ENCODE measurements around the gene TMEM120B. TPM values are rescaled to one million over a fixed set of nuclear protein-coding genes. Genes with fewer than 3 reads are reported as not detected.
"Not testable (repeated sequence)": the region's sequence is repeated elsewhere in the genome, so short reads cannot be mapped to it uniquely, and the experiment has no call there.

TMEM120B gene
- 1 to 10 TPM; 3.7 to 8.6 (median 5.2) TPM for total RNA-seq

DNA sequence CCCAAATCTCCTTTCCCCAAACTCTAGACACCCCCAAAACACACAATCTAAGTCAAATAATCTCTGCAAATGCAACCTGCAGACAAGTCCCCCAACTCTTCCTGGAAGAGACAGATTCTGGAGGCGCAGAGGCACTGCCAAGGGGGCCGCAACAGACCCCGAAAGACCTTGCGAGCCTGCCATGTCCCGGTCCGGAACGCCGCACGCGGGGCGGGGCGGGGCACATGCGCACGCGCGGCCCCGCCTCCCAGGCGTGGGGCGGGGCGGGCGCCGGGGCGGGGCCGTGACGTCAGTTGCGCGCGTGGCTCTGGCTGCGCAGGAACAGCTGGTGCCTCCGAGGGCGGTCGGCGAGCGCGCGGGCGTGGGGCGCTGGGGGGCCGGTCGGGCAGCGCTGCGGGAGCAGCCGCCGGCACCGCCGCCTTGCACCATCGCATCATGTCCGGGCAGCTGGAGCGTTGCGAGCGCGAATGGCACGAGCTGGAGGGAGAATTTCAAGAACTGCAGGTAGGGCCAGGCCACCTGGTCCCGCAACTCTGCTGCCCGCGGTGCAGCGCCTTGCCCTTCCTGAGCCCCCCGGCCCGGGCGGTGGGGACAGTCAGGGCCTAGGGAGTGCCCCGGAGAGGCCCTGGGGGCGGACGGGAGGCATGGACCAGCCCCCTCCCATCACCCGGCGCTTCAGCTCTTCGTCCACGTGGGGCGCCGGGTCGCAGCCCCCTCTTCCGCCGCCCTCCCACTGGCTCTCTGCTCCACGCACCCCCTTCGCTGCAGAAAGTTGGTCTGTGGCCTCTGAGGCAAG lies at the start of gene TMEM120B:
Gene TMEM120B, plus strand, starts transcription at position 292 of the 796 bp plus-strand sequence. Its CDS starts 144 bp downstream, at position 436.
- DNase-seq: peak; percentile 85 to 93 (median 92)
- Histone ChIP-seq H3K4me1 (peaks cover 0 to 12% (median 4%) of the 10 kb centered on the region in 4 donors), H3K27me3 (no peaks in the 10 kb centered on the region), H3K27ac (peak within 1 kb of the TSS; percentile 80 to 95 (median 84)), H3K36me3 (no peaks in the 10 kb centered on the region), H3K4me3 (peak within 1 kb of the TSS; percentile 70 to 96 (median 92)), H3K9me3 (no peaks in the 10 kb centered on the region)
- peak in 1 of 6 experiments; percentile 9 for TF ChIP-seq CTCF (IDR thresholded peaks at IDR 0.05)
- peak; percentile 88 to 89 for TF ChIP-seq POLR2A (IDR thresholded peaks at IDR 0.05)

DNA sequence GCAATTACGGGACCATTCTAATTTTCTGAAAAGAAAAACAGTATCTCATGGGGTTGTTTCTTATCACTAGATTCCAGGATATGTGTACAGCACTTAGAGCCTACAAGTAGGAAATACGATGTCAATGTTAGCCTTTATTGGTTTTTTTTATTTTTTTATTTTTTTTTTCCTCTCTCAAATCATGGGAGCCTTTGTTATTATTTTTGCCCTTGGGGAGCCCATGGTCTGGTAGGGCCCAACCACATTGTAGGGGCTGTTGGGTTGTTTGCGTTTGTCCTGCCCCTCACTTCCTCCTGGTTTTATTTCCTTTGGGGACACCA lies 49.0 kb upstream of the TMEM120B start:
- Histone ChIP-seq H3K27me3 (no peaks in the 10 kb centered on the region), H3K27ac (peak overlapping the region in 2 of 4 donors; percentile 20 to 77), H3K36me3 (no peaks in the 10 kb centered on the region), H3K9me3 (no peaks in the 10 kb centered on the region), H3K4me1 (peaks cover 0 to 1% (median 0%) of the 10 kb centered on the region in 4 donors), H3K4me3 (no peak overlapping the region)
- no peak for TF ChIP-seq POLR2A (IDR thresholded peaks at IDR 0.05)
- no peak for TF ChIP-seq CTCF (IDR thresholded peaks at IDR 0.05)
- no peak for DNase-seq

GRCh38 chr12:121666829-121667228 lies 45.7 kb upstream of the TMEM120B start:
- DNase-seq, H3K36me3 ChIP-seq, H3K4me1 ChIP-seq, H3K27me3 ChIP-seq, H3K9me3 ChIP-seq, H3K27ac ChIP-seq, H3K4me3 ChIP-seq: not testable (repeated sequence)

GRCh38 chr12:121668750-121669520 lies 43.6 kb upstream of the TMEM120B start:
- H3K4me1 ChIP-seq: peaks cover 0 to 13% (median 0%) of the 10 kb centered on the region in 4 donors
- no peak overlapping the region for H3K4me3 ChIP-seq
- no peak overlapping the region for H3K27ac ChIP-seq
- DNase-seq: peak; percentile 52 to 74 (median 64)
- H3K27me3 ChIP-seq: no peaks in the 10 kb centered on the region
- H3K9me3 ChIP-seq: no peaks in the 10 kb centered on the region
- no peaks in the 10 kb centered on the region for H3K36me3 ChIP-seq
- TF ChIP-seq POLR2A (IDR thresholded peaks at IDR 0.05): no peak
- TF ChIP-seq CTCF (IDR thresholded peaks at IDR 0.05): peak; percentile 41 to 61 (median 47)

DNA sequence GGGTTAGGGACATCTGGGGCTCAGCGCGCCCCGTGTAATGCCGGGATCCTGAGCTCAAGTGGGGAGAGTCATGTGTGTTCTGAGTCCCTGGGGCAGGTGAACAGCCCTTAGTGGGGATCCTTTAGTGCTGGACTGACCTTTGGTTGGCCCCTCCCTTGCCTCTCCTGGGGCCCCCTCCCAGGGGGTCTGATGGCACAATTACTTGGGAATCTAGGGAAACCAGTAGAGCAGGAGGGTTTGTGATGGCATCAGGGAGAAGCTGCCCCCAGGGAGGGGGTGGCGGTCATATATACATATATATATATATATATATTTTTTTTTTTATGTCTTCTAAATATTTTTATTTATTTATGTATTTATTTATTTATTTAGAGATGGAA lies 43.0 kb upstream of the TMEM120B start, which contains the start of gene MORN3:
Gene MORN3, minus strand, starts transcription at position 134 of the 380 bp plus-strand sequence. CDS start 171 bp downstream, outside the sequence.
- no peaks in the 10 kb centered on the region for H3K9me3 ChIP-seq
- no peak for TF ChIP-seq POLR2A (IDR thresholded peaks at IDR 0.05)
- no peak for TF ChIP-seq CTCF (IDR thresholded peaks at IDR 0.05)
- peaks cover 0 to 13% (median 0%) of the 10 kb centered on the region in 4 donors for H3K4me1 ChIP-seq
- no peak within 1 kb of the TSS for H3K27ac ChIP-seq
- H3K36me3 ChIP-seq: no peaks in the 10 kb centered on the region
- no peak within 1 kb of the TSS for H3K4me3 ChIP-seq
- DNase-seq: no peak
- H3K27me3 ChIP-seq: no peaks in the 10 kb centered on the region

Measured in Peyer's patch (tissue), 4 donors.